Measurements from ENCODE around the gene KRT4. TPM values are rescaled to one million over a fixed set of nuclear protein-coding genes. Genes with fewer than 3 reads are reported as not detected.

Gene KRT4
- total RNA-seq, 1 donor from 2014 or later: not detected

DNA sequence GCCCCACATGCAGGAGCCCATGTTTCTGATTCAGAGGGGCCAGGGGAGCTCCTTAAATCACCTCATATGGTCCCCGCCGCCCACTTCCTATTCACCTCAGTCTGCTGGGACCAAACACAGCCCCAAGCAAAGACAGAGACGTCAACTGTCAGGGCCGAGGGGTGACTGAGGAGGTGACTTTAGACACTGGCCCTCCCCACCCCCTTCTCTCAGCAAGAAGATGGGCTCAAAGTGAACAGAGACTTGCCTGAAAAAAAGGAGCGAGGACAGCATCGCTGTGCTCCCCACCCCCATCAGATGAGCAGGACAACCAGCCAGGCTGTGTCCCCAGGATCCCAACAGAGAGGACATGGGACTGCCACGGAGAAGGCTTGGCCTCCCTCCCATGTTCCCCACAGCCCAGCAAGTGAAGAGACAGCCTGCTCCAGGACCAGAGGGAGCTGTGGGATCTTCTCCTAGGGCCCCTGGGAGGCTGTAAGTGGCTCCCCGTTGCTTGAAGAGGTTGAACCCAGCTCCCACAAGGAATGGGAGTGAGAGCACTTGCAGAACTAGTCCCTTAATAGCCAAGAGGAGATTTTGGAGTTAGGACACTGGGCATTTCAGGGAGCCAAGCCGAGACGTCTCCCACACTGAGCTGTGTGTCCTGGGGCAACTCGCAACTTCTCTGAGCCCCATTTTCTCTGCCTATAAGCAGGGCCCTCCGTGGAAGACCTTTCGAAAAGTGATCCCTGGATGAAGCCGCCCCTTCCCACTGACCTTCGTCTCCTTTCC, 21.5 kb upstream of the KRT4 start:
- TF ChIP-seq, protein P1, sequence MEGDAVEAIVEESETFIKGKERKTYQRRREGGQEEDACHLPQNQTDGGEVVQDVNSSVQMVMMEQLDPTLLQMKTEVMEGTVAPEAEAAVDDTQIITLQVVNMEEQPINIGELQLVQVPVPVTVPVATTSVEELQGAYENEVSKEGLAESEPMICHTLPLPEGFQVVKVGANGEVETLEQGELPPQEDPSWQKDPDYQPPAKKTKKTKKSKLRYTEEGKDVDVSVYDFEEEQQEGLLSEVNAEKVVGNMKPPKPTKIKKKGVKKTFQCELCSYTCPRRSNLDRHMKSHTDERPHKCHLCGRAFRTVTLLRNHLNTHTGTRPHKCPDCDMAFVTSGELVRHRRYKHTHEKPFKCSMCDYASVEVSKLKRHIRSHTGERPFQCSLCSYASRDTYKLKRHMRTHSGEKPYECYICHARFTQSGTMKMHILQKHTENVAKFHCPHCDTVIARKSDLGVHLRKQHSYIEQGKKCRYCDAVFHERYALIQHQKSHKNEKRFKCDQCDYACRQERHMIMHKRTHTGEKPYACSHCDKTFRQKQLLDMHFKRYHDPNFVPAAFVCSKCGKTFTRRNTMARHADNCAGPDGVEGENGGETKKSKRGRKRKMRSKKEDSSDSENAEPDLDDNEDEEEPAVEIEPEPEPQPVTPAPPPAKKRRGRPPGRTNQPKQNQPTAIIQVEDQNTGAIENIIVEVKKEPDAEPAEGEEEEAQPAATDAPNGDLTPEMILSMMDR (IDR thresholded peaks at IDR 0.05): no peak
- H3K9me3 ChIP-seq: no peaks in the 10 kb centered on the region
- H3K27ac ChIP-seq: no peak overlapping the region
- H3K36me3 ChIP-seq: no peaks in the 10 kb centered on the region
- H3K27me3 ChIP-seq: no peaks in the 10 kb centered on the region
- H3K4me1 ChIP-seq: no peaks in the 10 kb centered on the region
- no peak overlapping the region for H3K4me3 ChIP-seq
- DNase-seq (ENCODE audit: low spot score in 2 of 2): no peak
- intact Hi-C loops (cut with DNase I): no loop called here

DNA sequence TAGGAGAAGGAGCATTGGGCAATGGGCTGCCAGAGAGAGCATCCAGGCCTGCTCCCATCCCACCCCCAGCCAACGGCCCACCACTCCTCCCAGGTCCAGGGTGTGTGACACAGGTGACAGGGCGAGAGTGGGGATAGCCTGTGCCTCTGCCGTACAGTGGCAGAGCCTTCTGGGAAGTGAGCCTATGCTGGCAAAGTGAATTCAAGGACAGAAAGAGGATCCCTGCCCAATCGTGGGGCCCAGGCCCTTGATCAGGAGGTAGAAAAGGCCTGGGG, 20.7 kb upstream of the KRT4 start:
- Histone ChIP-seq H3K36me3 (no peaks in the 10 kb centered on the region), H3K27ac (no peak overlapping the region), H3K4me3 (no peak overlapping the region), H3K27me3 (no peaks in the 10 kb centered on the region), H3K9me3 (no peaks in the 10 kb centered on the region), H3K4me1 (no peaks in the 10 kb centered on the region)
- TF ChIP-seq, protein P1 (IDR thresholded peaks at IDR 0.05): no peak
- no peak for DNase-seq (ENCODE audit: low spot score in 2 of 2)
- intact Hi-C loops (cut with DNase I): no loop called here

DNA sequence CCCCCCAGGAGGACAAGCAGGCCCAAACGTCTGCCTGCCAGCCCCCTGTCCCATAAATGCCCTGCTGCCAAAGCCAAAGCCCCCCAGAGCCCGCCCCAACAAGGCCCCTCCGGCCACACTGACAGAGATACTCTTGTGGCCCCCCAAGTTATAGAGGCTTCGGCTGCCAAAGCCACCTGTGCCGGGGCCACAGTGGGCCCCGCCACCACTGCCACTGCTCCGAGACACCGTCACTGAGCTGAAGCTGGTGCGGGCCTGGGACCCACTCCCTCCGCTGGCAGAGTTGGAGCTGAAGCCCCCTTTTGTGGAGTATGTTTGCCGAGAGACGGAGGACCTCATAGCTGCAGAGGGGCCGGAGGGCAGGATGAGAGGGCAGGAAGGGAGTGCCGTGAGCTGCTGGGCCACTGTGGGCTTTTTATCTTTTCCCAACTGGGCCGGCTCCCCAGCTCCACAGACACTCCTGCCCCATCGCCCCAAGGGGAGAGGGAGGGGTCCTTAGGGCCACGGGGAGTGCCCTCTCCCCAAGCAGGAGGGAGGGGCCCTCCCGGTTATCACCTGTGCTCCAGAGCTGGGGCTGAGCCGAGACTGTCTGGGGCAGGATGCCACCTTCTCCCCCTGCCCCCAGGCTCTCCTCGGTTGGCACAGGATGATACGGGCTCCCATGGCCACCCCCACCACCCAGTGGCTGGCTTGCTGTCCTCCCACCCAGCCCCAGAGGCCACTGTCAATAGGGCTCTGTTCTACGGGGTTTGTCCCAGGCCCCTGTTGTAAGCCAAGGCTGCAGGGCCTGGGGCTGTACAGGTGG, 20.2 kb upstream of the KRT4 start, which contains the start of gene KRT79:
Gene KRT79, minus strand, starts transcription at position 390 of the 805 bp plus-strand sequence. Its CDS starts 51 bp downstream, at position 339.
- TF ChIP-seq, protein P1 (IDR thresholded peaks at IDR 0.05): no peak
- DNase-seq (ENCODE audit: low spot score in 2 of 2): no peak
- Histone ChIP-seq H3K27me3 (no peaks in the 10 kb centered on the region), H3K4me3 (no peak within 1 kb of the TSS), H3K36me3 (no peaks in the 10 kb centered on the region), H3K4me1 (no peaks in the 10 kb centered on the region), H3K9me3 (no peaks in the 10 kb centered on the region), H3K27ac (no peak within 1 kb of the TSS)
- intact Hi-C loops (cut with DNase I): no loop called here

DNA sequence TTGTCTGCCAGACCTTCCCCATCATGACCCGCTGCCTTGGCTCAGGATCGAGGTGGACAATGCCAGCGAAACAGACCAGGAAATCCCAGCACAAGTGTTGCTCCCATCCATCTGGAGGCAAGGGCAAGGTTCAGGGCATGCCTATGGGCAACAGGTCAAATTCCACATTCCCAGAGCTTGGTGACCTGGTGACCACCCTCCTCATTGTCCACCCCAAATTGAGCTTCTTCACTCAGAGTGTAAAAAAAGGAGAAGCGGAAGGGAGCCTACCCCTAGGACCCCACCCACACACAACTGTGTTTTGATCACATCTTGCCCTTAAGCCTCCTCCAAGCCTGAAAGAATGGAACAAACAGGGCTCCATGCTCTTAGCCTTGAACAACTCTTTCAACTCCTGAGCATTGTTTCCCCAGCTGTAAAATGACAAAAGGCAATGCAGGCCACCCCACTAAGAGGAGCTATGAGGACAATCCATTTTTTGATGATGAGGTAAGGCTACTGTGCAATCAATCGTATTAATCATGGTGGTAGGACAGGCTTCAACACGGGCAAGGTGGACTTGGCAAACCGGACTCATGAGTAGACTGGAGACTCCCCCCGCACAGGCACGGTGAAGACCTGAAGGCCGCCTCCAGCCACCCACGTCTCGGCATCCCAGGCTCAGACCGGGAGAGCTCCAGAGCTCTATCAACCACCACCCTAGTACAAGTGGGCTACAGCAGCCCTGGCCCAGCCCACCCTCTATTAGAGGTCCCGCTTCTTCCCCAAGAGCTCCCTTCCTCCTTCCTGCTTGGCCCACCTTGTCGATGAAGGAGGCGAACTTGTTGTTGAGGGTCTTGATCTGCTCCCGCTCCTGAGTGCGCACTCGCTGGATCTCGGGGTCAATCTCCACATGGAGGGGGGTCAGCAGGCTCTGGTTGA, 19.3 kb upstream of the KRT4 start:
- H3K9me3 ChIP-seq: no peaks in the 10 kb centered on the region
- H3K27me3 ChIP-seq: no peaks in the 10 kb centered on the region
- H3K36me3 ChIP-seq: no peaks in the 10 kb centered on the region
- no peak overlapping the region for H3K27ac ChIP-seq
- intact Hi-C loops (cut with DNase I): no loop called here
- DNase-seq (ENCODE audit: low spot score in 2 of 2): no peak
- TF ChIP-seq, protein P1 (IDR thresholded peaks at IDR 0.05): no peak
- no peaks in the 10 kb centered on the region for H3K4me1 ChIP-seq
- H3K4me3 ChIP-seq: no peak overlapping the region

DNA sequence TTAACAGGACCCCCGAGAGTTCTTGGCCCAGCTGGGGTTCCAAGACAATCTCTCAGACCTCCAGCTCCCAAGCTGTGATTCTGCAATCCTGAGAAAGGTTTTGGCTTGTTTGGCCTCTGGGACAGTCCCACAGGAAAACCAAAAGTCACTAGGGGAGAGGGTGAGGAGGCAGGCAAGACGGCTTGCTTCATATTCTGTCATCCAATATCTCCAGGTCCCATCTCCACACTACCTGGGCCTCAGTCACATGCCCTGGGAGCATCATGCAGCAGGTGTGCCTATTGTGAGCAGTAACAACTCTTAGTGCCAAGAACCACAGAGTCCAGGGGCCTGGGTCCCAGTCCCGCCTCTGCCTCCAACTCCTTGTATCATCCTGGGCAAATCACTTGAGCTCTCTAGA, 18.5 kb upstream of the KRT4 start:
- Histone ChIP-seq H3K27ac (no peak overlapping the region), H3K4me1 (no peaks in the 10 kb centered on the region), H3K27me3 (no peaks in the 10 kb centered on the region), H3K4me3 (no peak overlapping the region), H3K36me3 (no peaks in the 10 kb centered on the region), H3K9me3 (no peaks in the 10 kb centered on the region)
- intact Hi-C loops (cut with DNase I): no loop called here
- no peak for DNase-seq (ENCODE audit: low spot score in 2 of 2)
- TF ChIP-seq, protein P1 (IDR thresholded peaks at IDR 0.05): no peak
